Liver (tissue), 9 donors: ENCODE results near the gene NDRG2. TPM values are rescaled to one million over a fixed set of nuclear protein-coding genes. Genes with fewer than 3 reads are reported as not detected.

ENCODE experiments used
- DNase-seq: peaks from one replicate; pipeline ENCODE4 v3.0.0-alpha.2; 2017; ENCODE audit warnings: low spot score
- H3K27ac ChIP-seq, 2 donors: one replicate each; pipeline ENCODE4 v1.7.0; 2013; ENCODE audit warnings: inconsistent platforms in 2 of 2, low read length in 2 of 2, control low read depth in 1 of 2, low read depth in 1 of 2, mild to moderate bottlenecking in 1 of 2
- H3K27me3 ChIP-seq, 4 donors: one replicate each; pipeline versions ENCODE4 v1.6.1 to v1.7.0; 2013; ENCODE audit warnings: low read length in 3 of 4, inconsistent platforms in 1 of 4, mild to moderate bottlenecking in 1 of 4, moderate library complexity in 1 of 4; ENCODE audit not compliant: control insufficient read depth in 4 of 4, insufficient read depth in 4 of 4
- H3K36me3 ChIP-seq, 4 donors: one replicate each; pipeline versions ENCODE4 v1.6.1 to v1.7.0; 2013; ENCODE audit warnings: low read length in 3 of 4, mild to moderate bottlenecking in 3 of 4, low read depth in 1 of 4, moderate library complexity in 1 of 4; ENCODE audit not compliant: control insufficient read depth in 4 of 4, insufficient read depth in 3 of 4
- H3K4me1 ChIP-seq, 4 donors: one replicate each; pipeline versions ENCODE4 v1.6.1 to v1.7.0; 2013; ENCODE audit warnings: low read length in 3 of 4, mild to moderate bottlenecking in 3 of 4, moderate library complexity in 1 of 4; ENCODE audit not compliant: control insufficient read depth in 4 of 4, insufficient read depth in 4 of 4
- H3K4me3 ChIP-seq, 3 donors: one replicate each; pipeline versions ENCODE4 v1.6.1 to v1.7.0; 2013; ENCODE audit warnings: low read length in 3 of 3, control low read depth in 1 of 3, low read depth in 1 of 3, mild to moderate bottlenecking in 1 of 3
- H3K9ac ChIP-seq, 2 donors: one replicate each; pipeline ENCODE4 v1.7.0; 2013; ENCODE audit warnings: low read length in 2 of 2, mild to moderate bottlenecking in 2 of 2, moderate library complexity in 2 of 2, control low read depth in 1 of 2, low read depth in 1 of 2
- H3K9me3 ChIP-seq, 4 donors: one replicate each; pipeline versions ENCODE4 v1.6.1 to v1.7.0; 2013; ENCODE audit warnings: low read length in 3 of 4; ENCODE audit not compliant: control insufficient read depth in 4 of 4
- CTCF ChIP-seq: fragments of 150-350 bp; IDR thresholded peaks from 2 replicates; pipeline ENCODE4 v1.5.1; 2017; ENCODE audit warnings: improper control_type of control experiment, low read depth, low read length; ENCODE audit not compliant: missing input control
- EGR1 ChIP-seq, 2 donors: IDR thresholded peaks; 2 replicates each; pipeline ENCODE4 v1.6.1; 2016 to 2018; ENCODE audit warnings: antibody characterized with exemption in 2 of 2, low read depth in 2 of 2
- FOXA1 ChIP-seq: IDR thresholded peaks from 2 replicates; pipeline ENCODE4 v1.6.1; 2016; ENCODE audit warnings: antibody characterized with exemption
- FOXA2 ChIP-seq: IDR thresholded peaks from 2 replicates; pipeline ENCODE4 v1.6.1; 2016; ENCODE audit warnings: antibody characterized with exemption
- GABPA ChIP-seq, 2 donors: IDR thresholded peaks in 1 of 2; conservative IDR thresholded peaks in 1 of 2; 2 replicates each; pipeline ENCODE4 v1.6.1; 2016; ENCODE audit warnings: antibody characterized with exemption in 2 of 2, mild to moderate bottlenecking in 1 of 2, moderate library complexity in 1 of 2
- HNF4A ChIP-seq, 2 donors: conservative IDR thresholded peaks; 2 replicates each; pipeline ENCODE4 v1.6.1; 2016; ENCODE audit warnings: antibody characterized with exemption in 2 of 2, mild to moderate bottlenecking in 2 of 2
- HNF4G ChIP-seq: IDR thresholded peaks from 2 replicates; pipeline ENCODE4 v1.6.1; 2016; ENCODE audit warnings: antibody characterized with exemption
- JUND ChIP-seq, 2 donors: IDR thresholded peaks; 2 replicates each; pipeline ENCODE4 v1.6.1; 2016; ENCODE audit warnings: antibody characterized with exemption in 2 of 2
- NR2F2 ChIP-seq: IDR thresholded peaks from 2 replicates; pipeline ENCODE4 v1.6.1; 2016; ENCODE audit warnings: antibody characterized with exemption
- RAD21 ChIP-seq, 2 donors: IDR thresholded peaks; 2 replicates each; pipeline ENCODE4 v1.6.1; 2016; ENCODE audit warnings: antibody characterized with exemption in 2 of 2, mild to moderate bottlenecking in 2 of 2
- REST ChIP-seq: IDR thresholded peaks from 2 replicates; pipeline ENCODE4 v1.6.1; 2016; ENCODE audit warnings: antibody characterized with exemption, mild to moderate bottlenecking
- RXRA ChIP-seq, 2 donors: IDR thresholded peaks; 2 replicates each; pipeline ENCODE4 v1.6.1; 2017 to 2018; ENCODE audit warnings: antibody characterized with exemption in 2 of 2, mild to moderate bottlenecking in 1 of 2
- SP1 ChIP-seq: IDR thresholded peaks from 2 replicates; pipeline ENCODE4 v1.6.1; 2018; ENCODE audit warnings: antibody characterized with exemption, mild to moderate bottlenecking
- TAF1 ChIP-seq: conservative IDR thresholded peaks from 2 replicates; pipeline ENCODE4 v1.6.1; 2016; ENCODE audit warnings: antibody characterized with exemption, mild to moderate bottlenecking
- YY1 ChIP-seq: IDR thresholded peaks from 2 replicates; pipeline ENCODE4 v1.6.1; 2016; ENCODE audit warnings: antibody characterized with exemption, mild to moderate bottlenecking
- ZBTB33 ChIP-seq: IDR thresholded peaks from 2 replicates; pipeline ENCODE4 v1.6.1; 2016; ENCODE audit warnings: antibody characterized with exemption
- WGBS: extraction: QIAGEN DNeasy Blood & Tissue Kit; methylation state at CpG from one replicate; pipeline ENCODE4 v1.1.7; 2013; 5-methylcytosine and 5-hydroxymethylcytosine counted together
- polyA plus RNA-seq, 2 donors: library from polyadenylated mRNA; stranded (reverse) in 1 of 2; unstranded in 1 of 2; fragments of 200-250 nt in 1 of 2; fragments of >200 nt in 1 of 2; fragmentation: Nextera tagmentation in 1 of 2; extraction: Ambion mirVana in 1 of 2; gene quantifications; one replicate each; pipeline versions ENCODE4 v1.2.1 to v1.2.3, GENCODE V29; 2013 to 2015
- total RNA-seq, 2 donors: library from RNA; depleted of rRNA; stranded (reverse); fragments of >200 nt; gene quantifications; one replicate each; pipeline ENCODE4 v1.2.3, GENCODE V29; 2014
- TF ChIP-seq, protein P1 (sequence below): IDR thresholded peaks from 2 replicates; pipeline ENCODE4 v1.6.1; 2016; ENCODE audit warnings: antibody characterized with exemption
- TF ChIP-seq, protein P2 (sequence below): IDR thresholded peaks from 2 replicates; pipeline ENCODE4 v1.6.1; 2016; ENCODE audit warnings: antibody characterized with exemption
- donor health status: healthy.
- donor health status: healthy.
- donor health status: healthy.
- donor health status: healthy.
- donor health status: healthy.

The NDRG2 gene
- total and polyA plus RNA-seq, 4 donors, result 72.9 to 191 (median 132) TPM

DNA sequence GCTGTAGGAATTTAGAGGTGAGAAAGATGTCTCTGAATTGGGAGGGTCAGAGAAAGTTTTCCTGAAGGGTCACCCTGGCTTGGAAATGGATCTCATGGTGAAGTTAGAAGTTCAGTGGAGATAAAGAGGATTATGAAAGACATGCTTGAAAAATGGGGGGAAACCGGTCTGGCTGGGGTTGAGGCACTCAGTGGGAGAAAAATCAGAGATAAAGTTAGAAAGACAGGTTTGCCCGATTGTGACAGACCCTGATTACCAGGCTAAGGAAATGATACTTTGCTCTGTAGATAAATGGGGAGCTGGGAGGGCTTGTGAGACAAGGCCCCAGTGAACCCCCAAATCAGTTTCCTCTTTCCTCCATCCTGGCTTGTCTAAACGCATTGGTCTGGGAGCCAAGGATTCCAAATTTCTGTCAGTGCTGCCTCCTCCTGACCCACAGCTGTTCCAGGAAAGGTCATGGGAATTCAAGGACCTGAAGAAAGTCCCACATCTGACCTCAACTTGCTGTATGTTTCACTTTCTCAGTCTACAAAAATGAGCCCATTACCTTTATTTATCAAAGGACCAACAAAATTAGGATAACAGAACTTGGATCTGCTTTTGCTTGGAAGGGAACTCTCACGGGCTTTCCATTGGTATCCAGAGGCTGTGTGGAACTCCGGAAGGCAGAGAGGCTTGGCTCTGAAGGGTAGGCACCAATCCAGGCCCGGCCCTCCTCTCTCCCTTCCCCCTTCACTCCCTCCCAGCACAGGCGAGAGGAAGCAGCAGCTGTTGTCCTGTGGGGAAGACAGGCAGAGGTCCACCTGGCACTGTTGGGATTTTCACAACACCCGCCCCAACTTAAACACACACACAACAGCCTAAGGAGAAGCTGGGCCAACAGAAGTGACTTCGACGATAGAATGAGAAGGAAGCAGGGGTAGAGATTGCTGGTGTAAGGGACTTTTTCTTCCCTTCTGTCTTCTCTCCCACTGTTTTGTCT is 13.9 kb upstream of the NDRG2 start:
- no peak for DNase-seq
- peak; percentile 55 for TF ChIP-seq TAF1
- TF ChIP-seq HNF4A (conservative IDR thresholded peaks at IDR 0.05), result peak; percentile 72 to 77
- TF ChIP-seq FOXA1, result peak; percentile 3
- peak; percentile 33 to 67 for TF ChIP-seq GABPA (IDR thresholded peaks at IDR 0.05 in 1 of 2, conservative IDR thresholded peaks at IDR 0.05 in 1 of 2)
- TF ChIP-seq ZBTB33, result peak; percentile 53
- peak in 1 of 2 donors; percentile 78 for TF ChIP-seq EGR1 (IDR thresholded peaks at IDR 0.05; ENCODE audit: low read depth in 2 of 2)
- peak in 1 of 2 donors; percentile 48 for TF ChIP-seq JUND (IDR thresholded peaks at IDR 0.05)
- TF ChIP-seq RXRA (IDR thresholded peaks at IDR 0.05), result peak; percentile 85 to 91
- TF ChIP-seq SP1, result peak; percentile 85
- TF ChIP-seq HNF4G, result peak; percentile 18
- TF ChIP-seq NR2F2, result peak; percentile 92
- peak; percentile 29 for TF ChIP-seq REST
- TF ChIP-seq FOXA2, result no peak
- peak; percentile 61 for TF ChIP-seq YY1
- no peak for TF ChIP-seq CTCF
- TF ChIP-seq, protein P1, sequence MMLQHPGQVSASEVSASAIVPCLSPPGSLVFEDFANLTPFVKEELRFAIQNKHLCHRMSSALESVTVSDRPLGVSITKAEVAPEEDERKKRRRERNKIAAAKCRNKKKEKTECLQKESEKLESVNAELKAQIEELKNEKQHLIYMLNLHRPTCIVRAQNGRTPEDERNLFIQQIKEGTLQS, result no peak
- TF ChIP-seq, protein P2, sequence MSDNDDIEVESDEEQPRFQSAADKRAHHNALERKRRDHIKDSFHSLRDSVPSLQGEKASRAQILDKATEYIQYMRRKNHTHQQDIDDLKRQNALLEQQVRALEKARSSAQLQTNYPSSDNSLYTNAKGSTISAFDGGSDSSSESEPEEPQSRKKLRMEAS, result peak; percentile 93
- TF ChIP-seq RAD21 (IDR thresholded peaks at IDR 0.05), result peak; percentile 43 to 77
- Histone ChIP-seq H3K9ac (peak overlapping the region in 1 of 2 donors; percentile 51), H3K27ac (peak overlapping the region; percentile 59 to 68), H3K27me3 (no peaks in the 10 kb centered on the region), H3K4me3 (no peak overlapping the region), H3K4me1 (peaks cover 8 to 57% (median 43%) of the 10 kb centered on the region in 4 donors), H3K9me3 (no peaks in the 10 kb centered on the region), H3K36me3 (no peaks in the 10 kb centered on the region)
- 16% methylated on average over 10 of the region's 10 CpGs for WGBS
